Stimulated activated naive CD8-positive, alpha-beta T cell treated with anti-CD3 and anti-CD28 coated beads, Interleukin-15, amount 100 ng/mL, for 72 hours (primary cell): ENCODE data around the gene CUEDC2.

ENCODE experiments used
- ATAC-seq: fragments of 150-1000 bp; cut with Tn5 transposase; 2 replicates; pipeline ENCODE4 v1.10.0; 2021; ENCODE audit warnings: mild to moderate bottlenecking, moderate library complexity
- DNase-seq, 2 donors: peaks; one replicate each; pipeline ENCODE4 v3.0.0; 2021 to 2022
- H3K27ac Mint-ChIP-seq, 2 donors: one replicate each; pipeline ENCODE4 v1.8.0; 2022; ENCODE audit warnings: mild to moderate bottlenecking in 2 of 2, mixed read lengths in 2 of 2, moderate library complexity in 2 of 2
- H3K27me3 Mint-ChIP-seq: one replicate; pipeline ENCODE4 v1.8.0; 2022; ENCODE audit warnings: mixed read lengths
- H3K4me1 Mint-ChIP-seq: one replicate; pipeline ENCODE4 v1.8.0; 2022; ENCODE audit warnings: mild to moderate bottlenecking, mixed read lengths
- H3K4me3 Mint-ChIP-seq, 2 donors: one replicate each; pipeline ENCODE4 v1.8.0; 2022; ENCODE audit warnings: mild to moderate bottlenecking in 2 of 2, mixed read lengths in 2 of 2, moderate library complexity in 1 of 2
- H3K9me3 Mint-ChIP-seq, 2 donors: one replicate each; pipeline ENCODE4 v1.8.0; 2022; ENCODE audit warnings: mixed read lengths in 2 of 2

The CUEDC2 gene, protein sequence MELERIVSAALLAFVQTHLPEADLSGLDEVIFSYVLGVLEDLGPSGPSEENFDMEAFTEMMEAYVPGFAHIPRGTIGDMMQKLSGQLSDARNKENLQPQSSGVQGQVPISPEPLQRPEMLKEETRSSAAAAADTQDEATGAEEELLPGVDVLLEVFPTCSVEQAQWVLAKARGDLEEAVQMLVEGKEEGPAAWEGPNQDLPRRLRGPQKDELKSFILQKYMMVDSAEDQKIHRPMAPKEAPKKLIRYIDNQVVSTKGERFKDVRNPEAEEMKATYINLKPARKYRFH

DNA sequence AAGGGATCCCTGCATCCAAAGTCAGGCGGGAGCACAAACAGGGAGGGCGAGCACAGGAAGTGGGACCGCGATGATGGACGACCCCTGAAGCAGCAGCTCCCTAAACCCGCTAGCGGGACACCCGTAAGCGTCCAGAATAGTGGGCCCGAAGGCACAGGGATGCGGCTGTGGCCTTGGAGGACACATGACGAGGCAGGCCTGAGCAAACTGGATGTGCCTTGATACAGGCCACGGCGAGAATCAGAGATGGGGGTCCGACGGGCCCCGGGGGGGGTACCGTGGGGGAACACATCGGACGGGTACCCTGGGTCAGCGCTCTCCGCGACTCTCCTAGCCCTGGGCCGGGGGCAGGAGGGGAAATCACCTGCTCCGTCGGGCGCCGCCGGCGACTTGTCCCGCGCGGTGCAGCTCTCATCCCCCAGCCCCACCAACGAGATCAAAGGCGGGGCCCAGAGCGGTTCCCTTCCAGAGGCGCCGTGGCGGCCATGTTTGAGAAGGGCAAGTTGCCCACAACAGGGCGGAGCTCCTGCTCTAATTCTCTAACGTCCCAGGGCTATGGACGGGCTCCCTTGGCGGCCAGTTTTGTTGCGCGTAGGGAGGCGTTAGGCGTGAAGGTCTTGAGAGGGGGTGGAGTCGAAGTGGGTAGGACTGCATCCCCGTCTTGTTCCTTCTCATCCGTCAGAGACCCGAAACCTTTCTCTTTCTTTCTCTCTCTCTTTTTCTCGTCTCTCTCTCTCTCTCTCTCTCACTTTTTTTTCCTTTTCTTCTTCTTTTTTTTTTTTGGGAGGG lies at the start of gene CUEDC2:
TSS of gene CUEDC2 (minus strand) at position 413 of the 789 bp plus-strand sequence. CDS start 7,386 bp downstream, outside the sequence.
- Mint-ChIP-seq H3K9me3 (no peaks in the 10 kb centered on the region), H3K4me1 (peaks cover 58% of the 10 kb centered on the region), H3K27me3 (no peaks in the 10 kb centered on the region), H3K4me3 (peak within 1 kb of the TSS; percentile 89 to 90), H3K27ac (peak within 1 kb of the TSS; percentile 94 to 97)
- DNase-seq (peak; percentile 96 to 98), ATAC-seq (peak; percentile 95)

GRCh38 chr10:102480396-102480795 lies 48.0 kb upstream of the CUEDC2 start:
- no peak for DNase-seq
- peaks cover 31% of the 10 kb centered on the region for H3K4me1 Mint-ChIP-seq
- no peaks in the 10 kb centered on the region for H3K9me3 Mint-ChIP-seq
- no peak overlapping the region for H3K4me3 Mint-ChIP-seq
- no peak overlapping the region for H3K27ac Mint-ChIP-seq
- no peaks in the 10 kb centered on the region for H3K27me3 Mint-ChIP-seq
- no peak for ATAC-seq

- no peaks in the 10 kb centered on the region for H3K27me3 Mint-ChIP-seq
- H3K4me1 Mint-ChIP-seq, result peaks cover 36% of the 10 kb centered on the region
- DNase-seq (no peak), ATAC-seq (no peak)
- H3K9me3 Mint-ChIP-seq, result no peaks in the 10 kb centered on the region
- no peak overlapping the region for H3K27ac Mint-ChIP-seq
- H3K4me3 Mint-ChIP-seq, result no peak overlapping the region
These were observed 47.3 kb upstream of the CUEDC2 start for GRCh38 chr10:102479651-102480050.

DNA sequence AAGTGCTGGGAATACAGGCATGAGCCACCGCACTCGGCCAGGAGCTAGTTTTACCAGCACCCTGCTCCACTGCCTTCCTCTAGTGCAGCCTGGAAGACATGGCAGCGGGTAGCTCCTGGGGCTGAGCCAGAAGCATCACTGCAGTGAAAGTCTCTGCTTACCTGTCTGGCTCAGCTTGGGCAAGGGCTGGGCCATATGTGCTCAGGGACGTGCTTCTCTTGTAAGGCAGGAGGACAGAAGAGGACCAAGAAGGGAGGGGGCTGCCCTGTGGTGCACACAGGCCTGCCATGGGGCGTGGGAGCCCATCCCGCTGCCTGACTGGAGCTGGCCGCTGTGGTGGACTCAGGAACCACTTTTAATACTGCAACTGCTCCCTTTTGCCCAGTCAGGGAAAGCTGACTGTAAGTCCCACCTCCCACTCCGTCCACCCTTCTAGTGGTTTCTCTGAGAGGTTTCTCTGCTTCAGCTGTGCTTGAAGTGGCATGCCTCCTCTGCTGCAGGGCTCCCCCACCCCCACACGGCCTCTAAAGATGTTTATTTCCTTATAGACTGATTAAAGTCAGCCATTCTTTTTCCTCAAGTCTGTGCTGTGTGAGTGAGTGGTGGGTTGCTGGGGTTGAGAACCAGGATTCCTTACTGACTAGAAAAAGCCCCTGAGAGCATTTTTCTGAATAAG lies 44.2 kb upstream of the CUEDC2 start:
- no peak for ATAC-seq
- Mint-ChIP-seq H3K4me3 (no peak overlapping the region), H3K9me3 (no peaks in the 10 kb centered on the region), H3K27me3 (no peaks in the 10 kb centered on the region), H3K4me1 (peaks cover 52% of the 10 kb centered on the region), H3K27ac (peak overlapping the region; percentile 56 to 57)
- peak in 1 of 2 donors; percentile 26 for DNase-seq

- H3K4me1 Mint-ChIP-seq, result peaks cover 52% of the 10 kb centered on the region
- H3K4me3 Mint-ChIP-seq, result no peak overlapping the region
- ATAC-seq, result no peak
- H3K9me3 Mint-ChIP-seq, result no peaks in the 10 kb centered on the region
- H3K27ac Mint-ChIP-seq, result peak overlapping the region in 1 of 2 donors; percentile 2
- no peaks in the 10 kb centered on the region for H3K27me3 Mint-ChIP-seq
- DNase-seq, result no peak
These were observed 43.2 kb upstream of the CUEDC2 start for GRCh38 chr10:102475451-102476040.

DNA sequence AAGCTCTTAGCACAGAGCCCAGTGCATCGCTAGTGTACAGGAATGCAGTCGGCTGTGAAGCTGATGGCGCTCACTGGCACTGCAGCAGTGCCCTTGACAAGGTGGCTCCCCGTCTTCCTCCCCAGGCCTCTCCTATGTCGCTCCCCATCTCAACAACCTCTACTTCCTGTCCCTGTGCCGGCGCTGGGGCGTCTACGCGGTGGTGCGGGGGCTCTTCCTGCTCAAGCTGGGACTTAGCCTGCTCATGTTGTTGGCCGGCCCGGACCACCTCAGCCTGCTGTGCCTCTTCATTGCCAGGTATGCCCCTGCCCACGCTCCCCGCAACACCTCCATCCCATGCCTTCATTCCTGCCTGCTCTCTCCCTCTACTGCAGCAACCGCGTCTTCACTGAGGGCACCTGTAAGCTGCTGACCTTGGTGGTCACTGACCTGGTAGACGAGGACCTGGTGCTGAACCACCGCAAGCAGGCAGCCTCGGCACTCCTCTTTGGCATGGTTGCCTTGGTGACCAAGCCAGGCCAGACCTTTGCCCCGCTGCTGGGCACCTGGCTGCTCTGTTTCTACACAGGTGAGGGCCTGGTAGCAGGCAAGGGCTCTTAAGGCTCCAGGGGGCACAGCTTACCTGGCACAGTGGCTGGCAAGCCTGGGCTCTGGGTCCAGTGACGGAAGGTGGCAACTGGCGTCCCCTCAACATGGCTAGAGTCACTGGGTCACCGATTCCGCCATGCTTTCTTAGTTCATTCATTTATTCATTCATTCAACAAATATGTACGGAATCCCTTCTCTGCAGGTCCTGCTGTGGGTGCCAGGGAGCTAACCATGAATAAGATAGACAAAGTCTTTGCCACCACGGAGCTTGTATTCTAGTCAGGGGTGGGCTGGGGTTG lies 41.3 kb upstream of the CUEDC2 start:
- H3K27me3 Mint-ChIP-seq, result no peaks in the 10 kb centered on the region
- peak overlapping the region; percentile 2 to 31 for H3K4me3 Mint-ChIP-seq
- H3K27ac Mint-ChIP-seq, result peak overlapping the region; percentile 55 to 76
- peak; percentile 63 for ATAC-seq
- H3K9me3 Mint-ChIP-seq, result no peaks in the 10 kb centered on the region
- DNase-seq, result no peak
- peaks cover 48% of the 10 kb centered on the region for H3K4me1 Mint-ChIP-seq

- Mint-ChIP-seq H3K9me3 (no peaks in the 10 kb centered on the region), H3K4me3 (no peak overlapping the region), H3K27ac (peak overlapping the region in 1 of 2 donors; percentile 92), H3K27me3 (no peaks in the 10 kb centered on the region), H3K4me1 (peaks cover 37% of the 10 kb centered on the region)
- ATAC-seq (no peak), DNase-seq (no peak)
These were observed 38.5 kb upstream of the CUEDC2 start for GRCh38 chr10:102470579-102471546.

DNA sequence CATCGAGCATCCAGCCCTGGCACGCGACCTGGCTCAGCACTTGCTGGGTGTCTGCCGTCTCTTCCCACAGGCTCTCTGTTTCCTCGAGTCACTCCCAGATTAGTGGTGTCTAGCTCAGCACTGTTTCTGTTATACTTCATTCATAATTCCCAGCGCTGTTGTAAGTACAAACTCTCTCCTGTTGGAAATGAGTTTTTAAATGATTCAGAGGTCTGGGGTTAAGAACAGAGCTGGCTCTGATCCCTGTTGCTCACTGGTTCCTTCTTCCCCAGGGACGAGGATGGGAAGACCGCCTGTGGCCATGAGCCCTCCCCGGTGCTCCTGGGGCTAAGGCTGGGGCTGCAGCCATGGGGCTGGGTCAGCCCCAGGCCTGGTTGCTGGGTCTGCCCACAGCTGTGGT lies 36.3 kb upstream of the CUEDC2 start:
- ATAC-seq (no peak), DNase-seq (no peak)
- Mint-ChIP-seq H3K27ac (no peak overlapping the region), H3K9me3 (no peaks in the 10 kb centered on the region), H3K27me3 (no peaks in the 10 kb centered on the region), H3K4me3 (no peak overlapping the region), H3K4me1 (peaks cover 38% of the 10 kb centered on the region)

DNA sequence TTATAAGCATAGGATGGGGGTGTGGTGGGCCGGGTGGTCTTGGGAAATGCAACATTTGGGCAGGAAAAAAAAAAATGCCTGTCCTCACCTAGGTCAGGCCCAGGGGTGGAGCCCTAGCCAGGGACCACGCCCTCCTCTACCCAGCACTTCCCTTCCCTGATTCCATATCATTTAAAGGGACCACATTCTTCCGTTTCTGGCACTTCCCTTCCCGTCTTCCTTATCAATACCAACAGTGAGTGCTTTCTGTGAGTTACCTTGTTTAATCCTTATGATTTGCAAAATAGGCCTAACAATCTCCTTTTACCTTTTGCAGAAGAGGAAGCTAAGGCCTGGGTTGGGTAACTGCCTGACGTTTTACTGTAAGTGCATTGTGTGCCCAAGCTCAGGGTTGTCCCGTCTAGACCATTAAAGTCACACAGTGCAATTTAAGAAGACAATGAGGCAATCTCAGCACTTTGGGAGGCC lies 35.6 kb upstream of the CUEDC2 start:
- Mint-ChIP-seq H3K27me3 (no peaks in the 10 kb centered on the region), H3K4me1 (peaks cover 38% of the 10 kb centered on the region), H3K4me3 (no peak overlapping the region), H3K27ac (no peak overlapping the region), H3K9me3 (no peaks in the 10 kb centered on the region)
- no peak for DNase-seq
- no peak for ATAC-seq

- DNase-seq (no peak), ATAC-seq (no peak)
- Mint-ChIP-seq H3K4me3 (no peak overlapping the region), H3K27me3 (no peaks in the 10 kb centered on the region), H3K9me3 (no peaks in the 10 kb centered on the region), H3K27ac (no peak overlapping the region), H3K4me1 (peaks cover 38% of the 10 kb centered on the region)
These were observed 34.9 kb upstream of the CUEDC2 start for GRCh38 chr10:102467318-102467717.

GRCh38 chr10:102465466-102465865 lies 33.1 kb upstream of the CUEDC2 start:
- peaks cover 57% of the 10 kb centered on the region for H3K4me1 Mint-ChIP-seq
- ATAC-seq (no peak), DNase-seq (no peak)
- no peak overlapping the region for H3K27ac Mint-ChIP-seq
- no peaks in the 10 kb centered on the region for H3K27me3 Mint-ChIP-seq
- no peak overlapping the region for H3K4me3 Mint-ChIP-seq
- no peaks in the 10 kb centered on the region for H3K9me3 Mint-ChIP-seq

DNA sequence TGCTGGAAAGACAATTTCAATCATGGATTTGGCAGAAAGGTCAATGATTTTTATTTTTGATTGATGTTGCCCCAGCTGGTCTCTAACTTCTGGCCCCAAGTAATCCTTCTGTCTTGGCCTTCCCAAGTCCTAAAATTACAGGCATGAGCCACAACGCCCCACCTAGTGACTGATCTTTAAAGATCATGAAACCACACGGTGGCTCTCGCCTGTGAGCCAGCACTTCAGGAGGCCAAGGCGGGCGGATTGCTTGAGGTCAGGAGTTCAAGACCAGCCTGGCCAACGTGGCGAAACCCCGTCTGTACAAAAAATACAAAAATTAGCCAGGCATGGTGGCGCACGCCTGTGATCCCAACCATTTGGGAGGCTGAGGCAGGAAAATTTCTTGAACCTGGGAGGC lies 31.6 kb upstream of the CUEDC2 start:
- Mint-ChIP-seq H3K9me3 (no peaks in the 10 kb centered on the region), H3K27ac (no peak overlapping the region), H3K4me3 (no peak overlapping the region), H3K4me1 (peaks cover 52% of the 10 kb centered on the region), H3K27me3 (no peaks in the 10 kb centered on the region)
- ATAC-seq (no peak), DNase-seq (no peak)

DNA sequence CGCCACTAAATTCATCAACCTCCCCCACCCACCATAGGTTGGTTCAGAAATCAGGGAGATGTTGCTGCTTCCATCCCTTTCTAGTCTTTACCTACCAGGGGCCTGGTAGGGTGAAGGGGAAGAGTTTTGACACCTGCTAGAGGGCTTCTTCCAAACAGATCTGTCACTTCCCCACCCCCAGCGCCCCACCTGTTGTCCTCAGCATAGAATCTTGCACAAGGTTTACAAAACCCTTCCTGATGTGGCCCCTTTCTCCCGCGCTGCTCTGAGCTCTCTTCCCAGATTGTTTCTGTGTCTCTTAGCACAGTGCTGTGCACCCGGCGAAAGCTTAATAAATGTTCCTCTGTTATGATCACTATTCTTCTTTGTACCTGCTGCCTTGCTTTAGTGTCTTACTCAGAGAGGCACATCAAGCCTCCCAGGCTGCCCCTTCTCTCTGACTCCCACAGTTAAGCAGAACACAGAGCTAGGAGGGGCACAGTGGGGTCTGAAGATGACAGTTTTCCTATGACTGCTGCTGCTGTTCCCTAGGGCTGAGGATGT lies 30.2 kb upstream of the CUEDC2 start:
- H3K27me3 Mint-ChIP-seq, result no peaks in the 10 kb centered on the region
- H3K4me1 Mint-ChIP-seq, result peaks cover 48% of the 10 kb centered on the region
- H3K27ac Mint-ChIP-seq, result peak overlapping the region in 1 of 2 donors; percentile 38

More for the DNA sequence above, 30.2 kb upstream of the CUEDC2 start:
- no peaks in the 10 kb centered on the region for H3K9me3 Mint-ChIP-seq
- H3K4me3 Mint-ChIP-seq, result peak overlapping the region; percentile 89 to 98
- DNase-seq (no peak), ATAC-seq (no peak)
